GM12801 (cell line): Measurements from ENCODE around the gene RPS6KB2.

ENCODE experiments used
- TF ChIP-seq, protein P1 (sequence below): IDR thresholded peaks from one replicate; pipeline ENCODE4 v1.5.1; 2011; ENCODE audit warnings: control low read depth; ENCODE audit not compliant: insufficient read length; ENCODE audit errors: extremely low read depth

The RPS6KB2 gene

DNA sequence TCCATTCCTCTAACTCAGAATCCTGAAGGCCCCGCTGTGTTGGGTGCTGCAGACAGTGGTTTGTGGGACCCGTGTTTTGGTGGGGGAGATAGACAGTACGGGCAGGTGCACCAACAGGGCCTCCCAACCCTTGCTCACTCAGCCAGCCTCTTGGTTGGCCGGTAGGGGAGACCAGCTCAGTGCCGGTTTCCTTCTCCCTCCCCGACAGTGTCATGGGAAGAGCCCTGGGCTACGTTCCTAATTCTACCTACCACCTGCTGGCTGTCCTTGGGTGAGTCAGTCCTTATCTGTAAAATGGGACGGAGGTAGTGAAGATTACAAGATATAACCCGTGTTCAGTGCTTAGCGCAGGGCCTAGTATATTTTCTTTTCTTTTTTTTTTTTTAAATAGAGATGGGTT is 34.9 kb downstream of the RPS6KB2 start:
- TF ChIP-seq, protein P1, sequence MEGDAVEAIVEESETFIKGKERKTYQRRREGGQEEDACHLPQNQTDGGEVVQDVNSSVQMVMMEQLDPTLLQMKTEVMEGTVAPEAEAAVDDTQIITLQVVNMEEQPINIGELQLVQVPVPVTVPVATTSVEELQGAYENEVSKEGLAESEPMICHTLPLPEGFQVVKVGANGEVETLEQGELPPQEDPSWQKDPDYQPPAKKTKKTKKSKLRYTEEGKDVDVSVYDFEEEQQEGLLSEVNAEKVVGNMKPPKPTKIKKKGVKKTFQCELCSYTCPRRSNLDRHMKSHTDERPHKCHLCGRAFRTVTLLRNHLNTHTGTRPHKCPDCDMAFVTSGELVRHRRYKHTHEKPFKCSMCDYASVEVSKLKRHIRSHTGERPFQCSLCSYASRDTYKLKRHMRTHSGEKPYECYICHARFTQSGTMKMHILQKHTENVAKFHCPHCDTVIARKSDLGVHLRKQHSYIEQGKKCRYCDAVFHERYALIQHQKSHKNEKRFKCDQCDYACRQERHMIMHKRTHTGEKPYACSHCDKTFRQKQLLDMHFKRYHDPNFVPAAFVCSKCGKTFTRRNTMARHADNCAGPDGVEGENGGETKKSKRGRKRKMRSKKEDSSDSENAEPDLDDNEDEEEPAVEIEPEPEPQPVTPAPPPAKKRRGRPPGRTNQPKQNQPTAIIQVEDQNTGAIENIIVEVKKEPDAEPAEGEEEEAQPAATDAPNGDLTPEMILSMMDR = no peak

DNA sequence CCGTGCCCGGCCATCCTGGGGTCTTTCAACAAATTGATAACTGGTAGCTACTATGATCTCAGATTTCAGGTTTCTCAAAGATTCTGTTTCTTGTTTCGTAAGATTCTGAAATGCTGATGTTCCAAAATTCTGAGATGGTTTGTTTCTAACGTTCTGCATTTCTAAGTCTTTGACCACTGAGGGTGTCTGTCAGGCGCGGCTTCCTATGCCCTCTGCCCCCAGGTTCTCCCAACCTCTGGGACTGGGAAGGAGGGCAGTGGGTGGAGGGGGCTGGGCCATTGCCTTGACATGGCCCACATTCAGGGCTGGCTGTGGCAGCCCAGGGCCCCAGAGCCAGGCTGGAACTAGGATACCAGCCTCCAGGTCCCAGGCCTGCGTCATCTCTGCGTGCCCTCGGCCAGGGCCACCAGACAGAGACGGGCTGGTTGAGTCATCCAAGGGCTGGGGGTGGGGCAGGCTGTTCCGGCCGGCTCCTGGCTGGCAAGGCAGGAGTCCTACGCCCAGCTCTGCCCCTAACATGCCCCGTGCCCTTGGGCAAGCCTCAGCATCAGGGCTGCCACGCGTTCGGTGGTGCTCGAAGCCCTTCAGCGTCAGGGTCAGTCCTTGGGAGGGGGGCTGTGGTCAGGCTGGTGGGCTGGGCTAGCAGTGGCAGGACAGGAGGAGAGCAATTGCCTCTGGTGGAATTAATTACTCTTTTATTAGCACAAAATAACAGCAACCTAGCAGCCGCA is 35.6 kb downstream of the RPS6KB2 start:
- TF ChIP-seq, protein P1 = no peak

DNA sequence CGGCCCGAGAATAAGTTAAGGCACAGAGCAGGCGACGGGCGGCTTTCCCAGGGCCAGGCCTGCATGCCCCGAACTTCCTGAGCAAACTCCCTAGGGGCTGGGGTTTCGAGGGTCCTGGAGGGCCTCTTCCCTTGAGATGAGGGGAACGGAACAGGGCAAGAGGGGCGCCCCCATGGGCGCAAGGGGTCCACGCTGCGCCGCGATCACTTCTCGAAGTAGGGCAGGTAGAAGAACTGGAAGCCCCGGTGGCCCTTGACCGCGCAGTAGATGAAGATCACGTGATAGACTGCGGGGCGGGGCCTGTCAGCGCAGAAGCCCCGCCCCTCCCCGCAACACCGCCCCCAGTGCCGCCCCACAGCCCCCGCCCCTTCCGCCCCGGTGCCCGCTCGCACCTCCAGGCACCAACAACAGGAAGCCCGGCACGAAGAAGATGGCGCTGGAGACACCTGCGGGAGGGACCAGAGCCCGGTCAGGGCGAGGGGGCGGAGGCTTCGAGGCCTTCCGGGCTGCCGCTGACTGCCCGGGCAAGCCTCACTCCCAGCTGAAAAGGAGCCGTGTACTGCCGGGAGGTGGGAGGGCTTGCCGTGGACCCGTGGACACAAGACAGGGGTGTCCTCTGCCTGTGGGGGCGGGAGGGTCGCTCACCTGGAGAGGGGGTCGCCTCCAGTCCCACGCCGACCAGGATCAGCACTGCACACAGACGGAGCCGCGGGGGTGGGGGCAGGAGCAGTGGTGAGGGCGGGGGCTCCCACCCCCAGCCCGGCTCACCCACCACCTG is 36.3 kb downstream of the RPS6KB2 start:
- TF ChIP-seq, protein P1 = no peak

DNA sequence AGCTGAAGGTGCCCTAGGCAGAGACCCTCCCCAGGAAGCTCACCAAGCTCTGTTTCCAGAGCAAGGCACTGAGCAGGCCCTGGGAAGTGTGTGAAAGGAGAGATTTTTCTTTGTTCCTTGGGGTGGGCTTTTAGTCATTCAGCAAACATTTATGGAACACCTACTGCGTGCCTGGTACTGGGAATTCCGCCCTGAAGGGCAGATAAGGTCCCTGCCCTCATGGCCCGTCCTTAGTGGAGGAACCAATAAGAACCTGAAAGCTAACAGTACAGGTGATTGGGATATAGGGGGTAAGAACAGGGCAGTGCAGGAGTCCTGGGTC is 36.9 kb downstream of the RPS6KB2 start:
- TF ChIP-seq, protein P1 = no peak

DNA sequence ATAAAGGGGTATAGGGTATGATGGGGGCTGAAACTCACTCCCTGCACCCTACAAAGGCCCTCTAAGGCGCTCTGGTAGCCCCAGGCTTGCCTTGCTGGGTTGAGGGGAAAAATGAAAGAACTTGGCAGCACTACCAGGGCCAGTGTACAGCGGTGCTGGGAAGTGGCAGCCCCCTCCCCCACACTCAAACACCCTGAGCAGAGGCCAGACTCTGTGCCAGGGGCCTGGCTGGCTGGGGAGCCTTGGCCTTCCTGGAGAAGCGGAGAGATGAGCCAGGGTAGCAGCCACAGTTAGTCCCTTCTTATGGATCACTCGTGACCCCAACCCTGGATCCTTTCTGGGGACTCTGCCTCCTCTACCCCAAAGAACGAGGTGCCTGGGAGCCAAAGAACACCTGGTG is 38.1 kb downstream of the RPS6KB2 start:
- TF ChIP-seq, protein P1 = no peak

DNA sequence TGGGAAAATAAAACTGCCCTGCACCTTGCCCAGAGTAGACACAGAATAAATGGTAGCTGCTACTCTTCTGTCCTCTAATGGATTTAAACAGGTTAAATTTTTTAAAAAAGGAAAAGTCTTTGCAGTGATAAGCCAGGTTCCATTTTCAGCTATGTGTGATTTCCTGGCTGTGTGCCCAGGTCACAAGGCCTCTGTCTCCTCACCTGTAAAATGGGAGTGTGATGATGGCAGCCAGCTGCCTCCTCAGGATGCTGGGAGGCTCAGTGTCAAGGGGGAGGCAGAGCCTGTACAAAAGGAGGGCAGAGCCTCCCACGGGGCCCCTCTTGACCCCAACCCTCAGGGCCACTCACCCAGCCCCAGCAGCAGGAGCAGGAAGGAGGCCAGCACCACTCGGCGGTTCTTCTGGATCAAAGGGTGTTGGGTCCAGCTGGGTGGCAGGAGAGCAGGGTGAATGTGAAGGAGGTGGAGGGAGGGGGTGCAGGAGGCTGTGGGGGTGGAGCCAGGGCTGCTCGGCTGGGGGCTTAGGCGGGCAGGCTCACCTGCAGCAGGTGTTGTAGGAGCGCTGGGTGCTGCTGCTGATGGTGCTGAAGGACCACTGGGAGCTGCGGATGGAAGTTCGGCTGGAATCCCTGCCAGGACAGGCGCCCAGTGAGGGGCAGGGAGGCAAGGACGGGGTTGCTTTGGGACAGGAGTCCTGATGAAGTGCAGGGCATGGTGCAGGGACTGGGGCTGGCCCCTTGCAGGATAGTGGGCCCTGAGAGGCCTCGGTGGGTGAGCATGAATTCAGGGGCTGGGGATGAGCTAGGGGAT is 38.9 kb downstream of the RPS6KB2 start:
- TF ChIP-seq, protein P1 = no peak

DNA sequence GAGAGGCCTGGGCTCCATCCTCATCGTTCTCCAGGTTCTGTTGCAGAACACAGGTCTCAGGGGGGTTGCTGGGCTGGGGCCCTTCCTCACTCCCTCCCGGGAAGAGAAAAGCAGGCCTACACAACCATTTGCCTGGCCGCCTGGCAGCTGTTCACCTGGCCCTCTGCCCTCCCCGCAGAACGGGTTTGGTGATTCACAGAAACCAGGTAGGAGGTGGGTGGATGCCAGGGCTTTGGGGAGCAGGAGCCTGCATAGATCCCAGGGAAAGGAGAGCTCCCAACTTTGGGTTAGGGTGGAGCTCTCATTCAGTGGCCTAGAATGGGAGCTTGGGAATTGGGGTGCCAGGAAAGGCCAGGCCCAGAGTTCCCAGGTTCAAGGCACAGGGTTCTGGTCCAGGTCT is 39.8 kb downstream of the RPS6KB2 start:
- TF ChIP-seq, protein P1 = no peak
